Esophagus squamous epithelium (tissue), 5 donors: ENCODE results near the gene NRG3. TPM values are rescaled to one million over a fixed set of nuclear protein-coding genes. Genes with fewer than 3 reads are reported as not detected.

Experiments
- DNase-seq: peaks from one replicate; lab custom pipeline; 2025; lab: John Stamatoyannopoulos, UW
- H3K27ac ChIP-seq, 4 donors: fragments of 200-600 bp; sonication (generic); one replicate each; pipeline ENCODE4 v1.5.1; 2016 to 2019; ENCODE audit warnings: mild to moderate bottlenecking in 1 of 4
- H3K27me3 ChIP-seq, 4 donors: fragments of 200-600 bp; sonication (generic); 1 replicate in 3 of 4; 2 replicates in 1 of 4; pipeline versions ENCODE4 v1.5.1 to v1.6.0; 2017 to 2021; ENCODE audit warnings: antibody characterized with exemption in 1 of 4
- H3K36me3 ChIP-seq, 3 donors: fragments of 200-600 bp; sonication (generic); one replicate each; pipeline ENCODE4 v1.5.1; 2016 to 2019
- H3K4me1 ChIP-seq, 3 donors: fragments of 200-600 bp; sonication (generic); one replicate each; pipeline ENCODE4 v1.5.1; 2017 to 2019
- H3K4me3 ChIP-seq, 4 donors: fragments of 200-600 bp; sonication (generic); 1 replicate in 3 of 4; 2 replicates in 1 of 4; pipeline ENCODE4 v1.5.1; 2016 to 2019; ENCODE audit warnings: mild to moderate bottlenecking in 2 of 4, moderate library complexity in 1 of 4
- H3K9me3 ChIP-seq, 3 donors: fragments of 200-600 bp; sonication (generic); one replicate each; pipeline ENCODE4 v1.5.1; 2016 to 2019
- POLR2A ChIP-seq, 4 donors: fragments of 450-650 bp; IDR thresholded peaks; one replicate each; pipeline ENCODE4 v1.6.1; 2017; ENCODE audit warnings: antibody characterized with exemption in 4 of 4, mild to moderate bottlenecking in 4 of 4, moderate library complexity in 3 of 4
- WGBS, 2 donors: methylation state at CpG; one replicate each; pipeline ENCODE4 v1.1.5; 2018; 5-methylcytosine and 5-hydroxymethylcytosine counted together
- intact Hi-C: fragments of 100-400 bp; cut with DNase I; formaldehyde crosslinking; loops from one replicate; pipeline ENCODE4 v1.15.0; 2022
- total RNA-seq, 4 donors: library from RNA; depleted of rRNA; stranded (reverse); fragments of >200 nt; gene quantifications; one replicate each; pipeline ENCODE4 v1.1.0, GENCODE V29; 2016
- TF ChIP-seq, protein P1 (sequence below), 6 experiments: fragments of 450-650 bp in 4 of 6; fragments of 200-600 bp in 2 of 6; sonication (generic) in 2 of 6; IDR thresholded peaks; one replicate each; pipeline ENCODE4 v1.5.1; 2016 to 2019; ENCODE audit warnings: antibody characterized with exemption in 6 of 6, mild to moderate bottlenecking in 4 of 6, moderate library complexity in 4 of 6
- donor health status: DM: yes; HTN: yes; CAD: no.

NRG3 gene
- total RNA-seq, 4 donors from 2014 or later: 0.19 TPM; not detected in 3

DNA sequence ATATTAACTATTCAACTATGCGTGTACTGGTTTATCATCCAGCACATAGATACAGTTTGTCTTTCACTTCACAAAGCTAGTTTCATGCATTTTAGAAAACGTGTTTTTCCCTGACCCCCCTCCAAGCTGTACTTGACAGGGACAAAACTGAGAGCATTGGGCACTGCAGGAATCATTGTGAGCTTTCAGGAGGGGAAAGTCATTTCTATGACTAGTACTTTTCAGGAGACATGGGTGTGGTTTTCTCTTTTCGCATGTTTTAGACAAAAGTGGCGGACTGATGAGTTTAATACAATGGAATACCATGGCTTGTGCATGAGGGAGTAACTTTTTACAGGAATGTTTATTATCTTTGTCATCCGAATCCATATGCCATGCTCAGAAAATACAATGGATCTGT is 42.7 kb downstream of the NRG3 start:
- no peak for DNase-seq
- Histone ChIP-seq H3K9me3 (no peaks in the 10 kb centered on the region), H3K36me3 (no peaks in the 10 kb centered on the region), H3K27me3 (no peaks in the 10 kb centered on the region), H3K4me1 (no peaks in the 10 kb centered on the region), H3K27ac (no peak overlapping the region), H3K4me3 (no peak overlapping the region)
- 47 to 61% methylated on average over 5 of the region's 5 CpGs for WGBS, 2 donors
- intact Hi-C loops: no loop called here
- no peak for TF ChIP-seq POLR2A (IDR thresholded peaks at IDR 0.05)
- TF ChIP-seq, protein P1, sequence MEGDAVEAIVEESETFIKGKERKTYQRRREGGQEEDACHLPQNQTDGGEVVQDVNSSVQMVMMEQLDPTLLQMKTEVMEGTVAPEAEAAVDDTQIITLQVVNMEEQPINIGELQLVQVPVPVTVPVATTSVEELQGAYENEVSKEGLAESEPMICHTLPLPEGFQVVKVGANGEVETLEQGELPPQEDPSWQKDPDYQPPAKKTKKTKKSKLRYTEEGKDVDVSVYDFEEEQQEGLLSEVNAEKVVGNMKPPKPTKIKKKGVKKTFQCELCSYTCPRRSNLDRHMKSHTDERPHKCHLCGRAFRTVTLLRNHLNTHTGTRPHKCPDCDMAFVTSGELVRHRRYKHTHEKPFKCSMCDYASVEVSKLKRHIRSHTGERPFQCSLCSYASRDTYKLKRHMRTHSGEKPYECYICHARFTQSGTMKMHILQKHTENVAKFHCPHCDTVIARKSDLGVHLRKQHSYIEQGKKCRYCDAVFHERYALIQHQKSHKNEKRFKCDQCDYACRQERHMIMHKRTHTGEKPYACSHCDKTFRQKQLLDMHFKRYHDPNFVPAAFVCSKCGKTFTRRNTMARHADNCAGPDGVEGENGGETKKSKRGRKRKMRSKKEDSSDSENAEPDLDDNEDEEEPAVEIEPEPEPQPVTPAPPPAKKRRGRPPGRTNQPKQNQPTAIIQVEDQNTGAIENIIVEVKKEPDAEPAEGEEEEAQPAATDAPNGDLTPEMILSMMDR (IDR thresholded peaks at IDR 0.05): no peak

DNA sequence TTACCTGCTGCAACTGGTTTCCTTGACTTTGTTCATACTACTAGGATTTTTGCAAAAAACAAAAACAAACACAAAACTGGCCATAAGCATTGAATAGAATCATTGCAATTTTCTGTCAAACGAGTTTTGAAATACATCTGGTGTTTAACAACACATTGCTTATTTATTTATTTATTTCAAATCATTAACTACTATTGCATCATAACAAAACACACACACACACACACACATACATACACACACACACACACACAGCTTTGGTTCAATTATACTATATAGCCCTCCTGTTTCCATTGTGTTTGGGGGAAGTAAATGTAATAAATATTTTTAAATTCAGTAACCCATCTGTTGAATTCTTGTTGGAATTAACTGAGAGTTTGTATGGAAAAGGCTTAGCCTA is 43.8 kb downstream of the NRG3 start:
- no peak for DNase-seq
- TF ChIP-seq, protein P1 (IDR thresholded peaks at IDR 0.05): no peak
- TF ChIP-seq POLR2A (IDR thresholded peaks at IDR 0.05): no peak
- H3K4me3 ChIP-seq: no peak overlapping the region
- no peaks in the 10 kb centered on the region for H3K4me1 ChIP-seq
- H3K27me3 ChIP-seq: no peaks in the 10 kb centered on the region
- no peak overlapping the region for H3K27ac ChIP-seq
- intact Hi-C loops: no loop called here
- H3K9me3 ChIP-seq: no peaks in the 10 kb centered on the region
- 27 to 39% methylated on average over 1 of the region's 1 CpG for WGBS, 2 donors
- H3K36me3 ChIP-seq: no peaks in the 10 kb centered on the region

DNA sequence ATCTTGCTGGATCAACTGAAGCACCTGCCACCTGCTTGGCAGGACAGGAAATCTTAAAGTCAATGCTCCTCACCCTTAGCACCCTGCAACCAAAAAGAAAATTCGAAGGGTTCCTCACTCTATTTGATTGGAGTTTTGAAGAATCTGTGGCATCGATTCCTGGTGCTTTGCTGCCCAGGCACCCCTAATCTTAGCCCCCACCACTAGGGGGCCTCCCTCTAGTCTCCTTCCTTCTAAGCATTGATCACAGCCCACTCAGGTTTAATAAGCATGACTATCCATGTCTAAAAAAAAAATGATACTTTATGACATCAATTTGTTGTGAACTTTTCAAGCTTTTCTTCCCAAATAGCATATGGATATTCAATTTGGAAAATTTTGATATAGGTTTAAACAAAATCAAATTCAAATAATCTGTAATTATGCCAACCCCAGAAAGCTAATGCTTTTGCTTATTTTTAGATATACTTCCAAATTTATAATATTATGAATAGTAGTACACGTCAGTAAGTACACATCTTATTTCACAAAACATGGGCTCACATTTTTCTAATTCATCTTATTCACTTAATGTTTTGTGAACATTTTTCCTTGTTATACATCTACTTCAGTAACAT is 45.3 kb downstream of the NRG3 start:
- Histone ChIP-seq H3K4me1 (no peaks in the 10 kb centered on the region), H3K27me3 (no peaks in the 10 kb centered on the region), H3K9me3 (no peaks in the 10 kb centered on the region), H3K36me3 (no peaks in the 10 kb centered on the region), H3K27ac (no peak overlapping the region), H3K4me3 (no peak overlapping the region)
- WGBS, 2 donors: 62 to 70% methylated on average over 3 of the region's 3 CpGs
- intact Hi-C loops: no loop called here
- no peak for TF ChIP-seq POLR2A (IDR thresholded peaks at IDR 0.05)
- TF ChIP-seq, protein P1 (IDR thresholded peaks at IDR 0.05): no peak
- DNase-seq: no peak

DNA sequence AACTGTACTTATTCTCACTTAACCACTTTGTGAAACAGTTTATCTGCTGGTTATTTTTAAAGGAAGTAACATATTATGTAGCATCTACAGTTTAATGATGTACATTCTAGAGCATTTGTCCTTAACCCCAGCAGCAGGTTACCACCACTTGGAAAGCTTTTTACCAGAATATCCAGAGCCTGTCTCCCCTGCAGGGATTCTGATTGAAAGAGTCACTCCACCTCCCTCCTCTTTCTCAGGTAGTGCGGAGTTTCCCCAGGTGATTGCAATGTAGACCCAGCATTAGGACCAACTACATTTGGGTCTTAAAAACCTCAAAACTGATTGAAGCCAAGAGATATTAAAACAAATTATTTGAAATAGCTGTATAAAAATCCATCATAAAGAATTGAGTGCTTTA is 53.1 kb downstream of the NRG3 start:
- Histone ChIP-seq H3K36me3 (no peaks in the 10 kb centered on the region), H3K4me1 (no peaks in the 10 kb centered on the region), H3K27ac (no peak overlapping the region), H3K27me3 (no peaks in the 10 kb centered on the region), H3K9me3 (no peaks in the 10 kb centered on the region), H3K4me3 (no peak overlapping the region)
- TF ChIP-seq, protein P1 (IDR thresholded peaks at IDR 0.05): no peak
- TF ChIP-seq POLR2A (IDR thresholded peaks at IDR 0.05): no peak
- intact Hi-C loops: no loop called here
- WGBS, 2 donors: 100% methylated on average over 1 of the region's 1 CpG
- no peak for DNase-seq

DNA sequence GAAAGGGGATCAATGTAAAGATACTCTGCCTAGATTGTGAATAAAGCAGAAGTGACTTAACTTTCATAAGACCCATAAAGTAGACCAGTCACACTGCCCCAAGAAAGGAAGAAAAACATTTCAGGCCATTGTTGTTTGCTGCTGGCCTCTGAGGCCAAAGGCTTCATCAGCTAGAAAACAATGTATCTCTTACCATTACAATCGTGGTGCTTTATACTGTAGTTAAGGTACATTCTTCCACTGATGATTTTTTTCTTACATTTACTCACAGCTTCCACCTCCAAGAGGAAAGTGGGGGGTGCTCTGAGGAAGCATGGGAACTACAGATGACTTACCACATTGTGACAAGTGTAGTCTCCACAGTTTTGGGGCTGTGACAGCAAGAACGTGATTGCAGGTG is 68.6 kb downstream of the NRG3 start:
- 58 to 74% methylated on average over 2 of the region's 2 CpGs for WGBS, 2 donors
- no peak for DNase-seq
- intact Hi-C loops: no loop called here

More for the DNA sequence above, 68.6 kb downstream of the NRG3 start:
- no peak overlapping the region for H3K4me3 ChIP-seq
- no peaks in the 10 kb centered on the region for H3K36me3 ChIP-seq
- TF ChIP-seq POLR2A (IDR thresholded peaks at IDR 0.05): no peak
- TF ChIP-seq, protein P1 (IDR thresholded peaks at IDR 0.05): no peak
- no peaks in the 10 kb centered on the region for H3K27me3 ChIP-seq
- H3K4me1 ChIP-seq: no peaks in the 10 kb centered on the region
- H3K9me3 ChIP-seq: no peaks in the 10 kb centered on the region
- H3K27ac ChIP-seq: no peak overlapping the region
